Esophagus squamous epithelium (tissue), 5 donors: ENCODE results near the gene PSME4. TPM values are rescaled to one million over a fixed set of nuclear protein-coding genes. Genes with fewer than 3 reads are reported as not detected.
"Not testable (repeated sequence)": the region's sequence is repeated elsewhere in the genome, so short reads cannot be mapped to it uniquely, and the experiment has no call there.

Source experiments
- DNase-seq: peaks from one replicate; lab custom pipeline; 2025; lab: John Stamatoyannopoulos, UW
- H3K27ac ChIP-seq, 4 donors: fragments of 200-600 bp; sonication (generic); one replicate each; pipeline ENCODE4 v1.5.1; 2016 to 2019; ENCODE audit warnings: mild to moderate bottlenecking in 1 of 4
- H3K27me3 ChIP-seq, 4 donors: fragments of 200-600 bp; sonication (generic); 1 replicate in 3 of 4; 2 replicates in 1 of 4; pipeline versions ENCODE4 v1.5.1 to v1.6.0; 2017 to 2021; ENCODE audit warnings: antibody characterized with exemption in 1 of 4
- H3K36me3 ChIP-seq, 3 donors: fragments of 200-600 bp; sonication (generic); one replicate each; pipeline ENCODE4 v1.5.1; 2016 to 2019
- H3K4me1 ChIP-seq, 3 donors: fragments of 200-600 bp; sonication (generic); one replicate each; pipeline ENCODE4 v1.5.1; 2017 to 2019
- H3K4me3 ChIP-seq, 4 donors: fragments of 200-600 bp; sonication (generic); 1 replicate in 3 of 4; 2 replicates in 1 of 4; pipeline ENCODE4 v1.5.1; 2016 to 2019; ENCODE audit warnings: mild to moderate bottlenecking in 2 of 4, moderate library complexity in 1 of 4
- H3K9me3 ChIP-seq, 3 donors: fragments of 200-600 bp; sonication (generic); one replicate each; pipeline ENCODE4 v1.5.1; 2016 to 2019
- CTCF ChIP-seq, 6 experiments: fragments of 450-650 bp in 4 of 6; fragments of 200-600 bp in 2 of 6; sonication (generic) in 2 of 6; IDR thresholded peaks; one replicate each; pipeline ENCODE4 v1.5.1; 2016 to 2019; ENCODE audit warnings: antibody characterized with exemption in 6 of 6, mild to moderate bottlenecking in 4 of 6, moderate library complexity in 4 of 6
- POLR2A ChIP-seq, 4 donors: fragments of 450-650 bp; IDR thresholded peaks; one replicate each; pipeline ENCODE4 v1.6.1; 2017; ENCODE audit warnings: antibody characterized with exemption in 4 of 4, mild to moderate bottlenecking in 4 of 4, moderate library complexity in 3 of 4
- WGBS, 2 donors: methylation state at CpG; one replicate each; pipeline ENCODE4 v1.1.5; 2018; 5-methylcytosine and 5-hydroxymethylcytosine counted together
- intact Hi-C: fragments of 100-400 bp; cut with DNase I; formaldehyde crosslinking; loops from one replicate; pipeline ENCODE4 v1.15.0; 2022
- total RNA-seq, 4 donors: library from RNA; depleted of rRNA; stranded (reverse); fragments of >200 nt; gene quantifications; one replicate each; pipeline ENCODE4 v1.1.0, GENCODE V29; 2016
- donor health status: DM: yes; HTN: yes; CAD: no.

PSME4 gene
- total RNA-seq, 4 donors from 2014 or later = 26.0 to 58.9 (median 44.0) TPM

GRCh38 chr2:53826030-53826410, 144.8 kb downstream of the PSME4 start:
- peaks cover 0 to 28% (median 11%) of the 10 kb centered on the region in 3 donors for H3K4me1 ChIP-seq
- WGBS, 2 donors = 35 to 39% methylated on average over 1 of the region's 1 CpG

GRCh38 chr2:53823639-53824038, 147.2 kb downstream of the PSME4 start:
- intact Hi-C loops, H3K4me3 ChIP-seq, H3K9me3 ChIP-seq, H3K27me3 ChIP-seq, H3K27ac ChIP-seq, DNase-seq: not testable (repeated sequence)
- H3K36me3 ChIP-seq = peaks cover 0 to 18% (median 0%) of the 10 kb centered on the region in 3 donors
- TF ChIP-seq CTCF (IDR thresholded peaks at IDR 0.05) = peak in 1 of 6 experiments; percentile 26
- peaks cover 0 to 28% (median 11%) of the 10 kb centered on the region in 3 donors for H3K4me1 ChIP-seq
- 87 to 93% methylated on average over 9 of the region's 9 CpGs for WGBS, 2 donors

More at GRCh38 chr2:53826030-53826410, 144.8 kb downstream of the PSME4 start:
- peak overlapping the region in 3 of 4 donors; percentile 2 to 72 (median 55) for H3K27ac ChIP-seq
- no peak overlapping the region for H3K4me3 ChIP-seq
- TF ChIP-seq POLR2A (IDR thresholded peaks at IDR 0.05) (no peak), CTCF (IDR thresholded peaks at IDR 0.05) (no peak)
- no peak for DNase-seq
- peaks cover 0 to under 1% (median 0%) of the 10 kb centered on the region in 3 donors for H3K36me3 ChIP-seq
- intact Hi-C loops = no loop called here
- no peaks in the 10 kb centered on the region for H3K27me3 ChIP-seq
- H3K9me3 ChIP-seq = no peaks in the 10 kb centered on the region

GRCh38 chr2:53821810-53822209, 149.0 kb downstream of the PSME4 start:
- H3K4me3 ChIP-seq = no peak overlapping the region
- no peak for TF ChIP-seq CTCF (IDR thresholded peaks at IDR 0.05)
- no peak for TF ChIP-seq POLR2A (IDR thresholded peaks at IDR 0.05)
- 81 to 91% methylated on average over 6 of the region's 6 CpGs for WGBS, 2 donors
- peaks cover 0 to 36% (median 3%) of the 10 kb centered on the region in 3 donors for H3K36me3 ChIP-seq
- H3K9me3 ChIP-seq = no peaks in the 10 kb centered on the region
- peaks cover 0 to 14% (median under 1%) of the 10 kb centered on the region in 3 donors for H3K4me1 ChIP-seq
- H3K27me3 ChIP-seq = no peaks in the 10 kb centered on the region
- H3K27ac ChIP-seq = no peak overlapping the region
- intact Hi-C loops = no loop called here
- no peak for DNase-seq

GRCh38 chr2:53820711-53821110, 150.1 kb downstream of the PSME4 start:
- WGBS, 2 donors = 74 to 86% methylated on average over 4 of the region's 4 CpGs
- H3K4me3 ChIP-seq = no peak overlapping the region
- TF ChIP-seq CTCF (IDR thresholded peaks at IDR 0.05) (no peak), POLR2A (IDR thresholded peaks at IDR 0.05) (no peak)

GRCh38 chr2:53820048-53820447, 150.7 kb downstream of the PSME4 start:
- H3K4me1 ChIP-seq = no peaks in the 10 kb centered on the region
- H3K9me3 ChIP-seq = no peaks in the 10 kb centered on the region
- H3K4me3 ChIP-seq = no peak overlapping the region
- TF ChIP-seq POLR2A (IDR thresholded peaks at IDR 0.05) (no peak), CTCF (IDR thresholded peaks at IDR 0.05) (no peak)
- no peaks in the 10 kb centered on the region for H3K27me3 ChIP-seq
- WGBS, 2 donors = 92 to 93% methylated on average over 9 of the region's 9 CpGs
- no peak for DNase-seq
- intact Hi-C loops = no loop called here
- H3K27ac ChIP-seq = no peak overlapping the region
- H3K36me3 ChIP-seq = peaks cover 0 to 54% (median 3%) of the 10 kb centered on the region in 3 donors

More at GRCh38 chr2:53820711-53821110, 150.1 kb downstream of the PSME4 start:
- H3K27ac ChIP-seq = no peak overlapping the region
- H3K9me3 ChIP-seq = no peaks in the 10 kb centered on the region
- no peak for DNase-seq
- H3K4me1 ChIP-seq = peaks cover 0 to 3% (median 0%) of the 10 kb centered on the region in 3 donors
- intact Hi-C loops = no loop called here
- H3K27me3 ChIP-seq = no peaks in the 10 kb centered on the region
- H3K36me3 ChIP-seq = peaks cover 0 to 47% (median 3%) of the 10 kb centered on the region in 3 donors
